Loucy (cell line): Measurements from ENCODE around the gene SULT2B1.

Experiments used
- H2AFZ ChIP-seq: fragments of 200-600 bp; sonication (generic); 2 replicates; pipeline ENCODE4 v1.6.0; 2016; ENCODE audit warnings: antibody characterized with exemption, mild to moderate bottlenecking, low read length, moderate library complexity
- H3F3A ChIP-seq: fragments of 200-600 bp; 2 replicates; pipeline ENCODE4 v1.6.0; 2016; ENCODE audit warnings: antibody characterized with exemption, low read depth, mild to moderate bottlenecking
- H3K27me3 ChIP-seq: fragments of 200-600 bp; sonication (generic); 2 replicates; pipeline ENCODE4 v1.6.1; 2014; ENCODE audit warnings: low read length, mild to moderate bottlenecking; ENCODE audit not compliant: insufficient read depth, poor library complexity, severe bottlenecking
- H3K36me3 ChIP-seq: fragments of 200-600 bp; sonication (generic); 2 replicates; pipeline ENCODE4 v1.6.1; 2016; ENCODE audit warnings: low read length; ENCODE audit not compliant: insufficient read depth
- H3K4me1 ChIP-seq: fragments of 200-600 bp; sonication (generic); 2 replicates; pipeline ENCODE4 v1.5.1; 2014; ENCODE audit warnings: low read length, mild to moderate bottlenecking; ENCODE audit not compliant: insufficient read depth, poor library complexity, severe bottlenecking
- H3K4me2 ChIP-seq: fragments of 200-600 bp; sonication (generic); 2 replicates; pipeline ENCODE4 v1.6.0; 2014; ENCODE audit warnings: antibody characterized with exemption, low read length, low read depth, mild to moderate bottlenecking; ENCODE audit not compliant: poor library complexity, severe bottlenecking
- H3K4me3 ChIP-seq: fragments of 200-600 bp; sonication (generic); 2 replicates; pipeline ENCODE4 v1.5.1; 2014; ENCODE audit warnings: low read length, mild to moderate bottlenecking, mixed read lengths; ENCODE audit not compliant: poor library complexity, severe bottlenecking
- H3K79me2 ChIP-seq: fragments of 200-600 bp; sonication (generic); 2 replicates; pipeline ENCODE4 v1.6.1; 2014; ENCODE audit warnings: low read length; ENCODE audit not compliant: insufficient read depth
- H3K9ac ChIP-seq: fragments of 200-600 bp; sonication (generic); 2 replicates; pipeline ENCODE4 v1.6.0; 2014; ENCODE audit warnings: mild to moderate bottlenecking, low read depth, low read length, moderate library complexity; ENCODE audit not compliant: poor library complexity, severe bottlenecking
- H3K9me2 ChIP-seq: fragments of 200-600 bp; sonication (generic); replicated peaks from 2 replicates; pipeline ENCODE4 v1.6.1; 2016; ENCODE audit warnings: low read depth, low read length, mixed read lengths
- H3K9me3 ChIP-seq: fragments of 200-600 bp; sonication (generic); 2 replicates; pipeline ENCODE4 v1.6.1; 2014; ENCODE audit warnings: mild to moderate bottlenecking, antibody characterized with exemption, low read length, low read depth; ENCODE audit not compliant: insufficient read depth
- H4K20me1 ChIP-seq: fragments of 200-600 bp; sonication (generic); 2 replicates; pipeline ENCODE4 v1.6.0; 2014; ENCODE audit warnings: antibody characterized with exemption, low read length, mild to moderate bottlenecking; ENCODE audit not compliant: insufficient read depth, poor library complexity, severe bottlenecking
- EZH2phosphoT487 ChIP-seq: fragments of 200-600 bp; IDR thresholded peaks from 2 replicates; pipeline ENCODE4 v1.6.1; 2018; ENCODE audit warnings: antibody characterized with exemption, mild to moderate bottlenecking, moderate library complexity, borderline replicate concordance
- TF ChIP-seq, protein P1 (sequence below): fragments of 200-600 bp; sonication (generic); conservative IDR thresholded peaks from 2 replicates; pipeline ENCODE4 v1.5.1; 2014; ENCODE audit warnings: mild to moderate bottlenecking, antibody characterized with exemption, low read length

Gene SULT2B1

GRCh38 chr19:48511800-48512503 is 40.0 kb upstream of the SULT2B1 start, which contains the start of gene LMTK3:
LMTK3 (minus strand) TSS chr19:48511835; CDS start chr19:48511576, 259 bp downstream.
- Histone ChIP-seq H4K20me1 (no peaks in the 10 kb centered on the region), H3K9me2 (no peaks in the 10 kb centered on the region), H3K9ac (no peak within 1 kb of the TSS), H3K9me3 (no peaks in the 10 kb centered on the region), H2AFZ (peak within 1 kb of the TSS; percentile 60; the same call in 1 of the 2 replicates), H3F3A (no peaks in the 10 kb centered on the region), H3K4me2 (peak within 1 kb of the TSS; percentile 72), H3K79me2 (no peaks in the 10 kb centered on the region), H3K36me3 (no peaks in the 10 kb centered on the region), H3K4me1 (no peaks in the 10 kb centered on the region), H3K4me3 (peak within 1 kb of the TSS; percentile 91), H3K27me3 (no peaks in the 10 kb centered on the region)
- TF ChIP-seq, protein P1, sequence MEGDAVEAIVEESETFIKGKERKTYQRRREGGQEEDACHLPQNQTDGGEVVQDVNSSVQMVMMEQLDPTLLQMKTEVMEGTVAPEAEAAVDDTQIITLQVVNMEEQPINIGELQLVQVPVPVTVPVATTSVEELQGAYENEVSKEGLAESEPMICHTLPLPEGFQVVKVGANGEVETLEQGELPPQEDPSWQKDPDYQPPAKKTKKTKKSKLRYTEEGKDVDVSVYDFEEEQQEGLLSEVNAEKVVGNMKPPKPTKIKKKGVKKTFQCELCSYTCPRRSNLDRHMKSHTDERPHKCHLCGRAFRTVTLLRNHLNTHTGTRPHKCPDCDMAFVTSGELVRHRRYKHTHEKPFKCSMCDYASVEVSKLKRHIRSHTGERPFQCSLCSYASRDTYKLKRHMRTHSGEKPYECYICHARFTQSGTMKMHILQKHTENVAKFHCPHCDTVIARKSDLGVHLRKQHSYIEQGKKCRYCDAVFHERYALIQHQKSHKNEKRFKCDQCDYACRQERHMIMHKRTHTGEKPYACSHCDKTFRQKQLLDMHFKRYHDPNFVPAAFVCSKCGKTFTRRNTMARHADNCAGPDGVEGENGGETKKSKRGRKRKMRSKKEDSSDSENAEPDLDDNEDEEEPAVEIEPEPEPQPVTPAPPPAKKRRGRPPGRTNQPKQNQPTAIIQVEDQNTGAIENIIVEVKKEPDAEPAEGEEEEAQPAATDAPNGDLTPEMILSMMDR: no peak

GRCh38 chr19:48512504-48513288 is 39.3 kb upstream of the SULT2B1 start:
- H3K36me3 ChIP-seq: no peaks in the 10 kb centered on the region
- no peak for TF ChIP-seq EZH2phosphoT487
- TF ChIP-seq, protein P1: no peak
- no peaks in the 10 kb centered on the region for H3K27me3 ChIP-seq
- H3K9me2 ChIP-seq: no peaks in the 10 kb centered on the region
- H3F3A ChIP-seq: no peaks in the 10 kb centered on the region
- H3K4me2 ChIP-seq: peak overlapping the region; percentile 72
- no peaks in the 10 kb centered on the region for H3K4me1 ChIP-seq
- no peaks in the 10 kb centered on the region for H4K20me1 ChIP-seq
- H2AFZ ChIP-seq: no peak overlapping the region
- no peaks in the 10 kb centered on the region for H3K9me3 ChIP-seq
- H3K79me2 ChIP-seq: no peaks in the 10 kb centered on the region
- no peak overlapping the region for H3K9ac ChIP-seq
- peak overlapping the region; percentile 91 for H3K4me3 ChIP-seq

- H3K9me2 ChIP-seq: no peaks in the 10 kb centered on the region
- H3K9ac ChIP-seq: peak overlapping the region; percentile 73
- TF ChIP-seq EZH2phosphoT487: no peak
- TF ChIP-seq, protein P1: no peak
- no peaks in the 10 kb centered on the region for H3K4me1 ChIP-seq
- peak overlapping the region; percentile 72 for H3K4me2 ChIP-seq
- H3K36me3 ChIP-seq: no peaks in the 10 kb centered on the region
- H3K79me2 ChIP-seq: no peaks in the 10 kb centered on the region
- H2AFZ ChIP-seq: peak overlapping the region; percentile 100
- H3K9me3 ChIP-seq: no peaks in the 10 kb centered on the region
- H4K20me1 ChIP-seq: no peaks in the 10 kb centered on the region
- peak overlapping the region; percentile 91 for H3K4me3 ChIP-seq
- no peaks in the 10 kb centered on the region for H3F3A ChIP-seq
- no peaks in the 10 kb centered on the region for H3K27me3 ChIP-seq
Observed at GRCh38 chr19:48513289-48514122, 38.5 kb upstream of the SULT2B1 start.
